Pancreas (tissue), 10 donors: ENCODE data around the gene ZNF93. TPM values are rescaled to one million over a fixed set of nuclear protein-coding genes. Genes with fewer than 3 reads are reported as not detected.

Source experiments
- ATAC-seq, 4 donors: fragments of 200-7000 bp; cut with Tn5 transposase; one replicate each; pipeline versions ENCODE4 v1.8.0 to v1.9.1; 2020; ENCODE audit warnings: mild to moderate bottlenecking in 4 of 4, moderate library complexity in 4 of 4
- DNase-seq, 6 donors: peaks; one replicate each; pipeline ENCODE4 v3.0.0-alpha.2; 2020
- FAIRE-seq: peaks from 2 replicates; lab custom pipeline; 2012; peaks lifted over from hg19 to GRCh38; lab: Jason Lieb, UNC
- H3K27ac ChIP-seq, 4 donors: fragments of 200-600 bp; sonication (generic); 1 replicate in 3 of 4; 2 replicates in 1 of 4; pipeline versions ENCODE4 v1.5.0 to v1.8.0; 2020
- H3K27me3 ChIP-seq, 4 donors: fragments of 200-600 bp; one replicate each; pipeline ENCODE4 v1.8.0; 2021
- H3K36me3 ChIP-seq, 3 donors: fragments of 200-600 bp; sonication (generic) in 1 of 3; one replicate each; pipeline versions ENCODE4 v1.5.0 to v1.8.0; 2020 to 2021
- H3K4me1 ChIP-seq, 3 donors: fragments of 200-600 bp; one replicate each; pipeline ENCODE4 v1.8.0; 2021
- H3K4me3 ChIP-seq, 4 donors: fragments of 200-600 bp; sonication (generic) in 2 of 4; one replicate each; pipeline versions ENCODE4 v1.5.0 to v1.8.0; 2020 to 2021
- H3K9me3 ChIP-seq, 4 donors: fragments of 200-600 bp; one replicate each; pipeline ENCODE4 v1.8.0; 2021
- WGBS, 2 donors: extraction: QIAGEN DNeasy Blood & Tissue Kit; methylation state at CpG; one replicate each; pipeline ENCODE4 v1.1.7; 2013; 5-methylcytosine and 5-hydroxymethylcytosine counted together
- intact Hi-C, 3 donors: fragments of 100-400 bp; cut with DNase I; formaldehyde crosslinking; loops; one replicate each; pipeline versions ENCODE4 v1.11.1 to v1.14.2; 2022
- polyA plus RNA-seq, 2 donors: library from polyadenylated mRNA; stranded (reverse); fragments of 200-250 nt; gene quantifications; one replicate each; pipeline ENCODE4 v1.2.3, GENCODE V29; 2013
- total RNA-seq, 6 donors: library from RNA; stranded (reverse); fragmentation: NEBNext Ultra II Directional in 4 of 6; extraction: Animal tissue kit (Norgen Biotek cat#: 25700) in 4 of 6; gene quantifications; one replicate each; pipeline versions ENCODE4 v1.2.1 to v1.2.4, GENCODE V29; 2021 to 2023
- TF ChIP-seq, protein P1 (sequence below), 4 donors: fragments of 200-600 bp; sonication (generic) in 3 of 4; IDR thresholded peaks; one replicate each; pipeline versions ENCODE4 v1.5.0 to v1.8.0; 2021; ENCODE audit warnings: antibody characterized with exemption in 4 of 4
- donor health status: healthy with polysubstance abuse.
- donor health status: DM: no; HTN: no; CAD: no; lungs with moderate emphysema.
- donor health status: DM: no; HTN: no; CAD: no.
- donor health status: control.
- donor health status: control.
- donor health status: Bipolar disorder and iron deficiency.
- donor health status: DM: yes; HTN: yes; CAD: no.
- donor health status: DM: no; HTN: no; CAD: no.
- donor health status: DM: no; HTN: no; CAD: no.
- donor health status: DM: yes; HTN: yes; CAD: no.

ZNF93 gene
- total and polyA plus RNA-seq, 8 donors = 1.8 to 3.4 (median 2.7) TPM

DNA sequence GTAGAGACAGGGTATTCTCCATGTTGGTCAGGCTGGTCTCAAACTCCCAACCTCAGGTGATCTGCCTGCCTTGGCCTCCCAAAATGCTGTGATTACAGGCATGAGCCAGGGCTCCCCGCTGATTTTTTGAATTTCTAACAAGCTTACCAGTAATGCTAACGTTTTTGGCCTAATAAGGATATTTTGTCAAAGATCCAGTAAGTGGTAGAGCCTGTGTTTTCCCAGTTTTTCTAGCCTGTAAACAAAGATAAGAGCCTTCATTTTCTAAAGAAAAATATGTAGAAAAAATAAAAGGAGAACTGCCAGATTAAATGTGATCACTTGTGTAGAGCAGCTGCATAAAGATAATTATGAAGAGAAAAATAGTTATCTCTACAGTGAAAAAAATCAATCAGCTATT lies 37.7 kb downstream of the ZNF93 start:
- DNase-seq = no peak
- TF ChIP-seq, protein P1, sequence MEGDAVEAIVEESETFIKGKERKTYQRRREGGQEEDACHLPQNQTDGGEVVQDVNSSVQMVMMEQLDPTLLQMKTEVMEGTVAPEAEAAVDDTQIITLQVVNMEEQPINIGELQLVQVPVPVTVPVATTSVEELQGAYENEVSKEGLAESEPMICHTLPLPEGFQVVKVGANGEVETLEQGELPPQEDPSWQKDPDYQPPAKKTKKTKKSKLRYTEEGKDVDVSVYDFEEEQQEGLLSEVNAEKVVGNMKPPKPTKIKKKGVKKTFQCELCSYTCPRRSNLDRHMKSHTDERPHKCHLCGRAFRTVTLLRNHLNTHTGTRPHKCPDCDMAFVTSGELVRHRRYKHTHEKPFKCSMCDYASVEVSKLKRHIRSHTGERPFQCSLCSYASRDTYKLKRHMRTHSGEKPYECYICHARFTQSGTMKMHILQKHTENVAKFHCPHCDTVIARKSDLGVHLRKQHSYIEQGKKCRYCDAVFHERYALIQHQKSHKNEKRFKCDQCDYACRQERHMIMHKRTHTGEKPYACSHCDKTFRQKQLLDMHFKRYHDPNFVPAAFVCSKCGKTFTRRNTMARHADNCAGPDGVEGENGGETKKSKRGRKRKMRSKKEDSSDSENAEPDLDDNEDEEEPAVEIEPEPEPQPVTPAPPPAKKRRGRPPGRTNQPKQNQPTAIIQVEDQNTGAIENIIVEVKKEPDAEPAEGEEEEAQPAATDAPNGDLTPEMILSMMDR (IDR thresholded peaks at IDR 0.05) = no peak
- Histone ChIP-seq H3K4me1 (no peaks in the 10 kb centered on the region), H3K27ac (no peak overlapping the region), H3K4me3 (no peak overlapping the region), H3K36me3 (no peaks in the 10 kb centered on the region), H3K27me3 (no peaks in the 10 kb centered on the region), H3K9me3 (peaks cover 0 to 4% (median 0%) of the 10 kb centered on the region in 4 donors)
- intact Hi-C loops = no loop called here
- FAIRE-seq = no peak
- WGBS, 2 donors = 9 to 28% methylated on average over 2 of the region's 2 CpGs
- ATAC-seq = no peak

DNA sequence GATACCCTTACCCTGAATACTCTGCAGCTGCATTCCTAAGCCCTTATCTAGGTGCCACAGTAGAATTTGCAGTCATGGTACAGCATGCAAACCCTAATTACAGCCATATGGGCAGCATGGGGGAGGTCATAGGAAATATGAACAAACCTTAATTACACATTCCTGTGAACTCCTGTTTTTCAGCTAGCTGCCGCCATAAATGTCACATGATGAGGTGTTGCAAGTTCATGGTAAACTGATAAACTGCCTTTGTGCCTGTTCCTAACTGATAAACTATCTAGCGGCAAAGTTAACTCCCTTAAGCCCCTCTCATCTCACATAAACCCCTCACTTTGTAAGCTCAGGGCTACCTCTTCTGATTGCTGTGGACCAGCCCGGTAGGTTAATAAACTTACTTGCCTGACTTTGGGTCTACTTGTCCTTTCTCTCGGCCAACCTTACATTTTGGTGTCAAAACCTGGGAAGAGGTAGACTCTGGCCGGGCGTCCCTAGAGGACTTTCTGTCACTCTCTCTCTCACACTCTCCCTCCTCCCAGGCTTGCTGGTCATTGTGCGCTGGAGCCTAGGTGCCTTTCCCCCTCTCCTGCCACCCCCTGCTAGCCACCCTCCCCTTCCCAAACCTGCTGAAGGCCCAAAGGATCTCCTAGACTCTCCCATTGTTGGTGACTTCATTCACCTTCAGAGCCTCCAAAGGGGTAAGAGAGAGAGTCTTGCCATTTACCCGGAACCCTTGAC lies 43.3 kb downstream of the ZNF93 start:
- Histone ChIP-seq H3K4me1 (no peaks in the 10 kb centered on the region), H3K27ac (no peak overlapping the region), H3K36me3 (no peaks in the 10 kb centered on the region), H3K4me3 (no peak overlapping the region), H3K9me3 (no peaks in the 10 kb centered on the region), H3K27me3 (no peaks in the 10 kb centered on the region)
- intact Hi-C loops = loop anchor here in 1 of 3 donors (10.0 kb wide), 1 partner anchor 399 kb away; no protein-coding TSS in a partner anchor
- TF ChIP-seq, protein P1 (IDR thresholded peaks at IDR 0.05) = no peak
- no peak for ATAC-seq
- DNase-seq = no peak
- FAIRE-seq = no peak
- 75 to 80% methylated on average over 8 of the region's 8 CpGs for WGBS, 2 donors

GRCh38 chr19:19944583-19944880 lies 43.8 kb downstream of the ZNF93 start:
- H3K27me3 ChIP-seq = no peaks in the 10 kb centered on the region
- intact Hi-C loops = loop anchor here in 1 of 3 donors (10.0 kb wide), 1 partner anchor 400 kb away; no protein-coding TSS in a partner anchor
- 87 to 95% methylated on average over 3 of the region's 3 CpGs for WGBS, 2 donors
- H3K36me3 ChIP-seq = no peaks in the 10 kb centered on the region
- no peak overlapping the region for H3K4me3 ChIP-seq
- H3K4me1 ChIP-seq = no peaks in the 10 kb centered on the region
- FAIRE-seq (no peak), ATAC-seq (no peak), DNase-seq (no peak)
- H3K9me3 ChIP-seq = no peaks in the 10 kb centered on the region
- TF ChIP-seq, protein P1 (IDR thresholded peaks at IDR 0.05) = no peak
- H3K27ac ChIP-seq = no peak overlapping the region

- FAIRE-seq = no peak
These were observed 45.5 kb downstream of the ZNF93 start for GRCh38 chr19:19946226-19946625.

More at GRCh38 chr19:19946226-19946625, 45.5 kb downstream of the ZNF93 start:
- no peaks in the 10 kb centered on the region for H3K9me3 ChIP-seq
- DNase-seq (no peak), ATAC-seq (no peak)
- WGBS, 2 donors = 68 to 86% methylated on average over 4 of the region's 4 CpGs
- no peak overlapping the region for H3K4me3 ChIP-seq
- intact Hi-C loops = loop anchor here in 1 of 3 donors (10.0 kb wide), 1 partner anchor 401 kb away; no protein-coding TSS in a partner anchor
- TF ChIP-seq, protein P1 (IDR thresholded peaks at IDR 0.05) = no peak
- no peaks in the 10 kb centered on the region for H3K36me3 ChIP-seq
- H3K27ac ChIP-seq = no peak overlapping the region
- H3K27me3 ChIP-seq = no peaks in the 10 kb centered on the region
- H3K4me1 ChIP-seq = no peaks in the 10 kb centered on the region
